HG03432 (cell line): Measurements from ENCODE around the gene PKN1.
A peak's percentile ranks its signal among the peaks of the same experiment; 100 is the strongest.
"Not testable (repeated sequence)": the region's sequence is repeated elsewhere in the genome, so short reads cannot be mapped to it uniquely, and the experiment has no call there.

Experiments
- ATAC-seq: cut with Tn5 transposase; IDR thresholded peaks from one replicate; pipeline ENCODE4 v1.9.1; 2021; ENCODE audit warnings: mild to moderate bottlenecking, moderate library complexity; ENCODE audit not compliant: unreplicated experiment

PKN1 gene

GRCh38 chr19:14432791-14433553, at the start of gene PKN1:
TSS of gene PKN1 (plus strand) at chr19:14433306. CDS start at chr19:14433522, 216 bp downstream.
- ATAC-seq, result peak; percentile 62

GRCh38 chr19:14383661-14384555, 49.2 kb upstream of the PKN1 start:
- ATAC-seq, result peak; percentile 27

- ATAC-seq, result no peak
Measured at GRCh38 chr19:14385492-14385891, 47.6 kb upstream of the PKN1 start.

GRCh38 chr19:14390548-14390947, 42.6 kb upstream of the PKN1 start:
- no peak for ATAC-seq

GRCh38 chr19:14391156-14391821, 41.8 kb upstream of the PKN1 start:
- ATAC-seq, result no peak

- no peak for ATAC-seq
Measured at GRCh38 chr19:14393329-14393728, 39.8 kb upstream of the PKN1 start.

- ATAC-seq, result no peak
Measured at GRCh38 chr19:14394167-14394566, 38.9 kb upstream of the PKN1 start.

GRCh38 chr19:14395262-14395661, 37.8 kb upstream of the PKN1 start:
- ATAC-seq, result no peak

GRCh38 chr19:14395710-14396336, 37.3 kb upstream of the PKN1 start:
- ATAC-seq, result no peak

GRCh38 chr19:14396730-14397129, 36.4 kb upstream of the PKN1 start:
- not testable (repeated sequence) for ATAC-seq

GRCh38 chr19:14397168-14397567, 35.9 kb upstream of the PKN1 start:
- ATAC-seq, result not testable (repeated sequence)

GRCh38 chr19:14400951-14401431, 32.1 kb upstream of the PKN1 start:
- peak; percentile 38 for ATAC-seq

- no peak for ATAC-seq
Measured at GRCh38 chr19:14401468-14402195, 31.5 kb upstream of the PKN1 start.

GRCh38 chr19:14402332-14403144, 30.6 kb upstream of the PKN1 start:
- no peak for ATAC-seq

- not testable (repeated sequence) for ATAC-seq
Measured at GRCh38 chr19:14403145-14403930, 29.8 kb upstream of the PKN1 start.

- ATAC-seq, result no peak
Measured at GRCh38 chr19:14404312-14404711, 28.8 kb upstream of the PKN1 start.

GRCh38 chr19:14405380-14405757, 27.7 kb upstream of the PKN1 start:
- ATAC-seq, result no peak
